ENCODE data around the gene SPATA31D4.

Gene SPATA31D4

GRCh38 chr9:81964218-81965171, 36.3 kb downstream of the SPATA31D4 start:
- no peak overlapping the region for H3K4me3 ChIP-seq (ENCODE audit: low read depth, low read length)

GRCh38 chr9:81968026-81968425, 39.8 kb downstream of the SPATA31D4 start:
- H3K4me3 ChIP-seq (ENCODE audit: low read depth, low read length): no peak overlapping the region

- no peak overlapping the region for H3K4me3 ChIP-seq (ENCODE audit: low read depth, low read length)
Measured at GRCh38 chr9:81969971-81970370, 41.7 kb downstream of the SPATA31D4 start.

- no peak overlapping the region for H3K4me3 ChIP-seq (ENCODE audit: low read depth, low read length)
Measured at GRCh38 chr9:81971727-81972126, 43.5 kb downstream of the SPATA31D4 start.

- no peak overlapping the region for H3K4me3 ChIP-seq (ENCODE audit: low read depth, low read length)
Measured at GRCh38 chr9:81974764-81975163, 46.5 kb downstream of the SPATA31D4 start.

GRCh38 chr9:81976351-81976750, 48.1 kb downstream of the SPATA31D4 start:
- H3K4me3 ChIP-seq (ENCODE audit: low read depth, low read length): no peak overlapping the region

GRCh38 chr9:81979196-81979595, 51.0 kb downstream of the SPATA31D4 start:
- H3K4me3 ChIP-seq (ENCODE audit: low read depth, low read length): no peak overlapping the region

GRCh38 chr9:81980568-81980967, 52.3 kb downstream of the SPATA31D4 start:
- no peak overlapping the region for H3K4me3 ChIP-seq (ENCODE audit: low read depth, low read length)

GRCh38 chr9:81981883-81982282, 53.7 kb downstream of the SPATA31D4 start:
- H3K4me3 ChIP-seq (ENCODE audit: low read depth, low read length): no peak overlapping the region

Measured in iPS-11a (cell line).